ENCODE results near the gene CHD5.

- TF ChIP-seq, protein P1, sequence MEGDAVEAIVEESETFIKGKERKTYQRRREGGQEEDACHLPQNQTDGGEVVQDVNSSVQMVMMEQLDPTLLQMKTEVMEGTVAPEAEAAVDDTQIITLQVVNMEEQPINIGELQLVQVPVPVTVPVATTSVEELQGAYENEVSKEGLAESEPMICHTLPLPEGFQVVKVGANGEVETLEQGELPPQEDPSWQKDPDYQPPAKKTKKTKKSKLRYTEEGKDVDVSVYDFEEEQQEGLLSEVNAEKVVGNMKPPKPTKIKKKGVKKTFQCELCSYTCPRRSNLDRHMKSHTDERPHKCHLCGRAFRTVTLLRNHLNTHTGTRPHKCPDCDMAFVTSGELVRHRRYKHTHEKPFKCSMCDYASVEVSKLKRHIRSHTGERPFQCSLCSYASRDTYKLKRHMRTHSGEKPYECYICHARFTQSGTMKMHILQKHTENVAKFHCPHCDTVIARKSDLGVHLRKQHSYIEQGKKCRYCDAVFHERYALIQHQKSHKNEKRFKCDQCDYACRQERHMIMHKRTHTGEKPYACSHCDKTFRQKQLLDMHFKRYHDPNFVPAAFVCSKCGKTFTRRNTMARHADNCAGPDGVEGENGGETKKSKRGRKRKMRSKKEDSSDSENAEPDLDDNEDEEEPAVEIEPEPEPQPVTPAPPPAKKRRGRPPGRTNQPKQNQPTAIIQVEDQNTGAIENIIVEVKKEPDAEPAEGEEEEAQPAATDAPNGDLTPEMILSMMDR (IDR thresholded peaks at IDR 0.05): no peak
- TF ChIP-seq POLR2A (IDR thresholded peaks at IDR 0.05): no peak
Measured at GRCh38 chr1:6144647-6145395, 35.3 kb downstream of the CHD5 start.
